ENCODE measurements around the gene BIRC5. TPM values are rescaled to one million over a fixed set of nuclear protein-coding genes. Genes with fewer than 3 reads are reported as not detected.
"Not testable (repeated sequence)": the region's sequence is repeated elsewhere in the genome, so short reads cannot be mapped to it uniquely, and the experiment has no call there.

BIRC5 gene
- total RNA-seq, 1 donor from 2014 or later: 61.7 TPM

- DNase-seq (ENCODE audit: low read depth, low spot score): no peak
Measured at GRCh38 chr17:78224231-78225087, 10.4 kb downstream of the BIRC5 start.

- DNase-seq (ENCODE audit: low read depth, low spot score): no peak
Measured at GRCh38 chr17:78225088-78225865, 11.2 kb downstream of the BIRC5 start.

- no peak for DNase-seq (ENCODE audit: low read depth, low spot score)
Measured at GRCh38 chr17:78226055-78226758, 12.2 kb downstream of the BIRC5 start.

GRCh38 chr17:78226759-78227454 lies 12.9 kb downstream of the BIRC5 start:
- DNase-seq (ENCODE audit: low read depth, low spot score): no peak

GRCh38 chr17:78227455-78227916 lies 13.4 kb downstream of the BIRC5 start:
- DNase-seq (ENCODE audit: low read depth, low spot score): no peak

GRCh38 chr17:78228176-78228575 lies 14.1 kb downstream of the BIRC5 start:
- DNase-seq (ENCODE audit: low read depth, low spot score): no peak

- no peak for DNase-seq (ENCODE audit: low read depth, low spot score)
Measured at GRCh38 chr17:78230252-78230962, 16.4 kb downstream of the BIRC5 start.

- no peak for DNase-seq (ENCODE audit: low read depth, low spot score)
Measured at GRCh38 chr17:78230996-78231935, 17.2 kb downstream of the BIRC5 start, which contains the start of gene TMEM235. Gene TMEM235 (plus strand): TSS chr17:78231631. CDS start chr17:78232024, 393 bp downstream.

GRCh38 chr17:78231991-78232858 lies 18.2 kb downstream of the BIRC5 start:
- DNase-seq (ENCODE audit: low read depth, low spot score): no peak

GRCh38 chr17:78232859-78233173 lies 18.8 kb downstream of the BIRC5 start:
- DNase-seq (ENCODE audit: low read depth, low spot score): no peak

- no peak for DNase-seq (ENCODE audit: low read depth, low spot score)
Measured at GRCh38 chr17:78233678-78234077, 19.6 kb downstream of the BIRC5 start.

GRCh38 chr17:78234261-78234865 lies 20.3 kb downstream of the BIRC5 start:
- DNase-seq (ENCODE audit: low read depth, low spot score): no peak

GRCh38 chr17:78235022-78235421 lies 21.0 kb downstream of the BIRC5 start:
- DNase-seq (ENCODE audit: low read depth, low spot score): not testable (repeated sequence)

GRCh38 chr17:78235885-78236284 lies 21.8 kb downstream of the BIRC5 start:
- DNase-seq (ENCODE audit: low read depth, low spot score): no peak

- DNase-seq (ENCODE audit: low read depth, low spot score): no peak
Measured at GRCh38 chr17:78236362-78237127, 22.5 kb downstream of the BIRC5 start.

GRCh38 chr17:78237401-78238012 lies 23.5 kb downstream of the BIRC5 start:
- no peak for DNase-seq (ENCODE audit: low read depth, low spot score)
